DMS153 (cell line): ENCODE results near the gene SLC15A5.

ENCODE experiments used
- DNase-seq: peaks from one replicate; lab custom pipeline; 2025; lab: John Stamatoyannopoulos, UW

Gene SLC15A5

GRCh38 chr12:16175840-16176239, 101.6 kb downstream of the SLC15A5 start:
- no peak for DNase-seq

- no peak for DNase-seq
These were observed 103.2 kb downstream of the SLC15A5 start for GRCh38 chr12:16174282-16174681.

GRCh38 chr12:16171348-16171747, 106.1 kb downstream of the SLC15A5 start:
- no peak for DNase-seq

- DNase-seq: no peak
These were observed 109.4 kb downstream of the SLC15A5 start for GRCh38 chr12:16168078-16168477.

DNA sequence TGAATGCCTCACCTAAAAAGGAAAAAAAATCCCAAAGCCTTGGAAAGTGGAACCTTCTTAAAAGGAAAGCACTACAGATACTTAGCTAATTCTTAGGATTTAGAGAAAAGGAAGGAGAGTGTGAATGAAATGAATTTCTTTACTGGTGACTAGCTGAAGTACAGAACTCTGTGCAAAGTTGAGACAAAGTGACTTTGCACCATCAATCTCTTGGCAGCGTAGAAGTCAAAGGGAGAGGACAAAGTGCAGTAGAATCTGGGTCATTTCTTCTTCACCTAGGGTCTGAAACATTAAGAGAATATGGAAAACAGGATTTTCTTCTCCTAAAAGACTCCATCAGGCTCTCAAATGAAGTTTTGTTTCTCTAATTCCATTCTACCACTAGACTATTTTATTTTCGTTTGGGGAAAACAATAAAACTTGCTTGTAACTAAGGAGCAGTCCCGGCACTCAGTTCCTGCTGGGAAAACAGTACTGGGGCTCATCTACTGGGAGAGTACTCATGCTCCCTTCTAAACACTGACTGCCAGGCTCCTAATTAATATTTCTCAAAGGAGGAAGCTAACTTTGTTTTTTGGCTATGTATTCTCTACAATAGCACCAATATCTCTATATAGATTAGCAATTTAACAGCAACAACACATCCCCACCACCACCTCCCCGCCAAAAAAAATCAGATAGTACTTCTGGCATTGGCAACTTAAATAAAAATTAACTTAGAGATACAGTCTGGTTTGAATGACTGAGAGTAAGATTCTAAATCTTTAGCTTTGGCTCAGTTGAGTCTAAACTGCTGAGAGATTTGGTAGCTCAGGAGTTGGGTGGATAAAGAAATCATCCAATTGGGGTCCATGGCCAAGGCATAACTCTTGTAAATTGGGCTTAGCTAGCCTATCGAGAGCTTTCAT, 110.7 kb downstream of the SLC15A5 start:
- no peak for DNase-seq

DNA sequence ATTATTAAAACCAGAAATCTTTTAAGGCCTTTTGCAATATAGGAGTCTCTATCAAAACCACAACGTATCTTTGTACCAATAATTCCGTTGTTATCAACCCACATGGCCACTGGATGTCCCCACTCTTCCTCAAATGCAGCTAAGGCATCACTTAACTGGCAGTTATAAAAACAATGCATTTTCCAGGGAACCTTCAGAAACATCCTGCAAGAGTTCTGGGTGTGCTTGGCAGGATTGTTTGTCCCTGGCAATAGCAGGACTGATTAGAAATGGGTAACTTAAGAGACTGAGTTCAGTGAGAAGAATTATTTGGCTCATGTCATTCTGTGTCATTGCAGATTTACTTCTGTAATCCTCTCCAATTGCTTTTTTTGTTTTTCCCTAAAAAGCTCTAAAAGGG, 112.0 kb downstream of the SLC15A5 start:
- DNase-seq: peak; percentile 67

DNA sequence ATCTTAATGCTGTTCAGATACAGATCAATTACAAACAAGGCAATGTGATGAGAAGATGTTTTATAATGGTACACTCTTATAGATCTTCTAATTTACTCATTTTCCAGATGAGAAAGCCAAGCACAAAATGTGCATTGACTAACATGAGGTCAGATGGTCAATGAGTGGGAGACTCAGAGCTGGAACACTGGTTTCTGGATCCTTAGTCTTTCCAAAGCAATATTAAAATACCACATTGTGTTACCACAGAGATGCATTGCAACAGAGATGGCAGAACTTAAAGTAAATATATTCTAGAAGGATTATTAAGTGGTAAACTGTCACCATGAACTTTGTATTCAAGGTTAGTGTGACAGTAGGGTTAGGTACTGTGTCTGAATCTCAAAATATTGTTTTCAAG, 113.6 kb downstream of the SLC15A5 start:
- no peak for DNase-seq

- no peak for DNase-seq
These were observed 114.3 kb downstream of the SLC15A5 start for GRCh38 chr12:16163146-16163545.

GRCh38 chr12:16159571-16159970, 117.9 kb downstream of the SLC15A5 start:
- DNase-seq: no peak

- no peak for DNase-seq
These were observed 119.4 kb downstream of the SLC15A5 start for GRCh38 chr12:16158050-16158449.

- no peak for DNase-seq
These were observed 121.5 kb downstream of the SLC15A5 start for GRCh38 chr12:16155938-16156337.

GRCh38 chr12:16154990-16155389, 122.5 kb downstream of the SLC15A5 start:
- DNase-seq: no peak

GRCh38 chr12:16152885-16153673, 124.4 kb downstream of the SLC15A5 start:
- no peak for DNase-seq

DNA sequence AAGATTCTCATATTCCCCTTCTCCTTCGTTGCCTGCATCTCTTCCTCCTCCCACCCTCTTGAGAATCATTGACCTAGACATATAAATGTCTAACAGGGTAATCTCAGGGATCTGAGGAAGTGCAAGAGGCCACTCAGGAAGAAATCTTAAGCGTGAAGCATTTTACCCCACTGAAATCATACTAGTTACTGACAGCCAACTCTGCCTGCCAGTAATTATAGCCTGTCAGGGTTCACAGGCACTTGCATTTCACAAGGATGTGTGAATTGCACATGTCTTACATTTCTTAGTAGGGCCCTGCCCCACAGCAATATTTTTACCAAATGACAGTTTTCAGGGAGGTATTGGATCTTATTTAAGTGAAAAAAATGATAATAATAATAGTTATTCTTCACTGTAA, 127.2 kb downstream of the SLC15A5 start:
- DNase-seq: no peak

DNA sequence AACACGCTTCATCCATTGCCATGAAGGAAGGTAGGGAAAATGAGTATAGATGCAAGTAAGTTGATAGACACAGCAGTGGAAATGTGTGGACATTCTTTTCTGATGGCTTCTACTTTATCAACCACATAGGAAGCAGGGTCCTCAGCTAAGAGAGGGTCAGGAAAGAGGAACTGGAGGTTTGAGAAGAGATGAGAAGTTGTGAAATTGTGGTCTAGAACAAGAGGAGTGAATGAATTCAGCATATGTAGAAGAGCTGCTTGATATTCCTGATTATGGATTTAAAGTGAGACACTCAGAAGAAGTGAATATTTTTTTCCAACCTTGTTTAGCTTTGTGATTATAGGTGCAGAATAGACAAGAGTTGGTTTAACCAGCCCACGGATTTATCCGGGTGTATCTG, 128.5 kb downstream of the SLC15A5 start:
- DNase-seq: no peak
